C4-2B (cell line): ENCODE measurements around the gene DUSP2.

Experiments
- H3K27ac ChIP-seq: fragments of 450-650 bp; 2 replicates; pipeline ENCODE4 v1.5.1; 2017
- CTCF ChIP-seq: fragments of 450-650 bp; conservative IDR thresholded peaks from 2 replicates; pipeline ENCODE4 v1.5.1; 2017; ENCODE audit warnings: mild to moderate bottlenecking
- ZFX ChIP-seq: fragments of 450-650 bp; IDR thresholded peaks from 2 replicates; pipeline ENCODE4 v1.6.1; 2017

DUSP2 gene

GRCh38 chr2:96118698-96119388 lies 26.4 kb downstream of the DUSP2 start:
- TF ChIP-seq CTCF (no peak), ZFX (no peak)
- no peak overlapping the region for H3K27ac ChIP-seq

GRCh38 chr2:96117701-96118588 lies 27.3 kb downstream of the DUSP2 start:
- TF ChIP-seq CTCF (no peak), ZFX (no peak)
- no peak overlapping the region for H3K27ac ChIP-seq

GRCh38 chr2:96116879-96117533 lies 28.2 kb downstream of the DUSP2 start:
- TF ChIP-seq CTCF = peak; percentile 95
- TF ChIP-seq ZFX = no peak
- H3K27ac ChIP-seq = no peak overlapping the region

- TF ChIP-seq ZFX = no peak
- no peak for TF ChIP-seq CTCF
- H3K27ac ChIP-seq = no peak within 1 kb of the TSS
Observed at GRCh38 chr2:96116424-96116878, 28.8 kb downstream of the DUSP2 start, which contains the start of gene ADRA2B. Gene ADRA2B (minus strand): TSS chr2:96116571. CDS start chr2:96116149, 422 bp downstream.

GRCh38 chr2:96115631-96116423 lies 29.4 kb downstream of the DUSP2 start:
- H3K27ac ChIP-seq = no peak overlapping the region
- TF ChIP-seq ZFX (no peak), CTCF (no peak)

- TF ChIP-seq ZFX (no peak), CTCF (no peak)
- no peak overlapping the region for H3K27ac ChIP-seq
Observed at GRCh38 chr2:96114903-96115581, 30.2 kb downstream of the DUSP2 start.
